HG03354 (cell line): ENCODE data around the gene CADPS2.

Experiments used
- ATAC-seq: cut with Tn5 transposase; IDR thresholded peaks from one replicate; pipeline ENCODE4 v1.9.1; 2021; ENCODE audit warnings: mild to moderate bottlenecking; ENCODE audit not compliant: unreplicated experiment, poor library complexity, severe bottlenecking

The CADPS2 gene

GRCh38 chr7:122790591-122790990, 95.7 kb downstream of the CADPS2 start:
- ATAC-seq: no peak

- ATAC-seq: no peak
These were observed 96.1 kb downstream of the CADPS2 start for GRCh38 chr7:122790132-122790531.

DNA sequence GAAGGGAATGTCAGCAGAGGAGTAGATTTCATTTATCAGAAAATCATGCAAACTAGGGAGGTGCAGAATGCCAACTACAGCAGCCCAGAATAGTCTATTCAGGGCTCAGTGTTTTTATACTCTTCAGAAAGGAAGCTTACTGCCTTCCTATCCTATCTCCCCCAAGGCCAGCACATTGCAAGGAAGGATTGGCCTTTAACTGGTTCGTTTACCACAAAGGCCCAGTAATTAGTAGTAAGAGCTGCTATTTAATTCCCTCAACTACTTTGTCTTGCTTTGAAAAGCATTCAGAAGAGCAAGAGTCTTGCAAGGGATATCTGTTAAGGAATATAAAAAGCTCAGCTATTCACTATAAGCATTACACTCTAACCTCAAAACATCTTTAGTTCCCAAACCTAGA, 97.1 kb downstream of the CADPS2 start:
- no peak for ATAC-seq

- ATAC-seq: no peak
These were observed 115.4 kb downstream of the CADPS2 start for GRCh38 chr7:122770686-122771335.

- ATAC-seq: no peak
These were observed 117.4 kb downstream of the CADPS2 start for GRCh38 chr7:122768827-122769226.

DNA sequence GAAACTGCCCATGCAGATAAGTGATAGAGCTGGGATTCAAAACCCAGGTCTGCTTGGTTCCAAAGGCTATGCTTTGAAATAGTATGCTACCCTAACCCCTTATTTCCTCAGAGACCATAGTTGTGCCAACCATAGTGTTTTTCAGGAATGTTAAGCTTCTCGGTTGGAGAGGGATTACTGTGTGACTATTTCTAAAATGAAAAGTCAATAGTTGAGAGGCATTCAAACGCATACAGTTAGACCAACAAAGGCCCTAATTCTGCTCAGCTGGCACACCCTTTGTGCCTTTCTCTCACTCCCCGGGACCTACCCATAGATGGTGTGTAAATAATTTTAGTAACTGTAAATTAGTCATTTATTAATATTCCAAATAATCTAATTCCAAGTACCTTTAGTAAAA, 118.9 kb downstream of the CADPS2 start:
- no peak for ATAC-seq

- ATAC-seq: no peak
These were observed 119.7 kb downstream of the CADPS2 start for GRCh38 chr7:122766593-122766992.

GRCh38 chr7:122764902-122765301, 121.4 kb downstream of the CADPS2 start:
- no peak for ATAC-seq

- no peak for ATAC-seq
These were observed 122.2 kb downstream of the CADPS2 start for GRCh38 chr7:122764020-122764419.

GRCh38 chr7:122762071-122762470, 124.2 kb downstream of the CADPS2 start:
- no peak for ATAC-seq

DNA sequence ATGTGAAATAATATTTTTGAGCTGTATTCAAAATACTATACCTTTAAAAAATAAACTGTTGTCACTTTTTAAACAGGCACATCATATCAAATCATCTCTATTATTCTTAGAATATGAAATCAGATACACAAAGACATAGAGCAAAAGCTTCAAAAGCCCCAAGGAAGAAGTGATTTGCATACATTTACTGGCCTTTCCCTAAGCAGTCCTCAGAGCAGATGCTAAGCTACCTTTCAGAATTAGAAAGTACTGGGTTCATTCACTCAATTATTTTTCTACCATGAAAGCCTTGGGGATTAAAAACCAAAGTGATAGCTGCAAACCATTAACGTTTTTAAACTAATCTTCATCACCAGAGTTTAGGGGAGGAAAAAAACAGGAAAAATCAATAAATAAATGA, 127.8 kb downstream of the CADPS2 start:
- no peak for ATAC-seq

GRCh38 chr7:122756860-122757259, 129.4 kb downstream of the CADPS2 start:
- no peak for ATAC-seq

DNA sequence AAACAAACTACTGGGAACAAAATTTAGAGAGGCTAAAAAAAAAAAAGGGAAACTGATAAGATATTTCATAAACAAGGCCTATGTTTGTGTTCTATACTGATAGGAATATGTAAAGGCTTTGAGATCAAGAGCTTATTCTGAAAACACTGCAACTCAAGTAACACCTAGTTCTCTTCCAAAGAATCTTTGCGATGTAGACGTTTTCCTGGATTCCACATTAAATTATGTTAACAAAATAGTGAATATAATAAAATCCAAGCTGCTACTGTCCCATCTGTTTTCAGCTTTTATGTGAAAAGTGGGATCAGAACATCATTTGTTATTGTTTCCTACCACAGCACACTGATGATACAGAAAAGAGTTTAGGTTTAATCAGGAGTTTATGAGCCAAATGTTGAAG, 130.6 kb downstream of the CADPS2 start:
- ATAC-seq: no peak

DNA sequence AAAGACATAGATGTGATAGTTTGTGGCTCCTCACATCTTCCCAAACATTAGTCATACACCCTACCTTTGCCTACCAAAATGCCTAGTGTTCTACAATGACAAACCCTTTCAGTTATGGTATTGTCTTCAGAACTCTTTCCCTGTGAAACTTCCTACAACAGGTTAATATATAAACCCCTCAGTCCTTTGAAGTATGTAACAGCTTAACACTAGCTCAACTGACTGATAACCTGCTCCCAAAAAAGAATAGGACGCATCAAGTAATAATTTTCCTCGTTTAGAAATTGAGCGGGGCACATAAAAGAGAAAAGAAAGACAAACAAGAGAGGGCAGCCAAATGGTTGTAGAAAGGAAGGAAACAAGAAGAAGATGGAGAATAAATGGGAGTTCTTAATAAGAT, 133.7 kb downstream of the CADPS2 start:
- no peak for ATAC-seq

DNA sequence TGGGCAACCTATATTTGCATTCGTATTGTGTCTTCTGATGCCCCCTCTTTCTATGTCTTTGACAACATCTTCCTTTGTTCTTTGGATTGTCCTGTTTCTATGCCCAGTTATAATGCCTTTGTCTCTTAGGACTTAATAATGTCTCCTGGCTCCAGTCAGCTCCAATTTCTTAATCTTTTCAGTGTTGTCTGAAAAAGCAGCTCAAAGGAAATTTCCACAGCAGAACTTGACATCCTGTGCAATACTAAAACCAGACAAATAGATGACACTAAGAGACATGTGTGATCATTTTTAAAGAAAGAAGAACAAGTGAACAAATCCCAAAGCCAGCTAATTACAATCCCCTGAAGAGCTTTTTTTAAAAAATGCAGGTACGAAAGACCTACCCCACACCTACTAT, 135.9 kb downstream of the CADPS2 start:
- ATAC-seq: no peak

DNA sequence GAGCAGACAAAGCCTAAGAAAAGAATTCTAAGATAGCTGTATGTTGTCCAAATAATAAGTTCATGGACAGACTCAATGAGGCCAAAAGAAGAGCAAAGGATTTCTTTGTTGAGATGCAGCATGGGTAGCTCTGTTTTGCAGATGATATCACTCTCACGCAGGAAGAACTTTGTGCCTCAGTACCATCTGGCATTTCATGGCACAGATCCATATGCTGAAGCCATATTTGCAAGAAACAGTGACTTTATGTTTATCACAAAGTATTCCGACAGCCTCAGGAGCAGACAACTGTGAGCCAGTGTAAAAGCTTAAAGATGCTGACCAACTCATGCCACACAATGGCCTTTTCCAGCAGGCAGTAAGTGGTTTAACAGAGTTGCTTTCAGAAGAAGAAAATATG, 138.1 kb downstream of the CADPS2 start:
- ATAC-seq: no peak

DNA sequence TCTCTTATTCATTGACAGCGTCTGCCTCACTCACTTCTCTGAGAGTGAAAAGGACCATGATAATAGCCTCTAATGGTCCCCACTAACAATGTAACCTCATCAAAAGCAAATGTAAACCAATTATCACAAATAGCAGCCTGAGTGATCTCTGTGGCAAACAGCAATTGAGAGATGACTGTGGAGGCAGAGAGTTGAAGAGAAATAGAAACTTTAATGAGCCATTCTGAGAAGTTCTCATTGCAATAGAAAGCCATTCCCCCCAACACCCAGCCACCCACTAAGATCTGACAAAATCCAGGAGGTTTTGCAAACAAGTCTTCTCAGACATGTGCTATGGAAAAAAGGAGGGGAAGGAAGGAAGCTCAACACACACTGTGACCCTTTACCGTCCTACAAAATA, 139.3 kb downstream of the CADPS2 start:
- no peak for ATAC-seq

- ATAC-seq: no peak
These were observed 143.0 kb downstream of the CADPS2 start for GRCh38 chr7:122743211-122743610.

DNA sequence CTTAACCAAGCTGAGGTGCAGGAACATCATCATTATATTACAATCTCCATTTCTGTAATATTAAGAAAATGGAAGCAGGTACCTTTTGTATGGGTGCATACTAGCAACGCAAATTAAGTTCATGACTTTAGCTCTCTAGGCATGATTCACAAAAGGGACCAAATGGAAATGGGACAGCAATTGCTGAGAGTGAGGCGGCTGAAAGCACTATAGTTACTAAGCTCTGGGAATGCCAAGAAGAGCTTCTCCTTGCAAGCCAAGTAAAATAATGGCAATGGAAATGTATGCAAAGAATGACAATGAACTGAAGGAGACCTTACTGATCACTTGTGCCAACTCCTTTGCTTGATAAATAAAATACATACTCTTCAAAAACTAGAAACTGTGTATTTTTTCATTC, 147.3 kb downstream of the CADPS2 start:
- no peak for ATAC-seq

DNA sequence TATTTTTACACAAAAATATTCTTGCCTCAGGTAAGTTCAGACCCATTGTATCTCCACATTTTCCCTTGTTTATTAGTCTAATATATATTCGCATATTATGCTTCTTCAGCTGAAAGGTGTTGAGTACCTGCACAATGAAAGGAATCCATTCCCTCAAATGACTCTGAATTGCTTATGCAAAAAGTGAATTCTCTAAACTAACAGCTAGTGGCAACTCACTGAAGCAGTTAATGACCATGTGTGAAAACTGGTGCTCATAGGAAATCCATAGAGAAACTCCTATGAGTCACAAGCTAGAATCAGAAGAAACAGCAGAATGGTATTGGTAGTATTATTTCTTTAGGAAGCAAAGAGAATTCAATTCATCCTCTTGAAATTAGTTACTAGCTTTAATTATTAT, 150.1 kb downstream of the CADPS2 start:
- ATAC-seq: no peak

DNA sequence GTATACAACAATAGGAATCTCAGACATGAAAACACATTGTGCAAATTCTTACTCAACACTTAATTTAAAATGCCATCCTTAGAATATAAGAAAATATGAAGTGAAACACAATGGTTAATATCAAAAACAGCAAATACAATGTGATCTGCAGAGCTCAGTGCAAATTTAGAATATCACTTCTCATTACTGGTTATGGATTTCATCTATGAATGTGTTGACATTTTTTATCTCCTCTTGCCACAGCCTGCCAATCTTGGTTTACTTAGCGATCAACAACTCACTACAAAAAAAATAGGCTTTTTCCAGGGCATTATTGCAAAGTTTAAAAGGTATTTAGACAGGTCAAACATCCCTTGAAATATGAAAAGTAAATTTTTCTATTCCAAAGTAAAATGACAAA, 158.5 kb downstream of the CADPS2 start:
- no peak for ATAC-seq

GRCh38 chr7:122727354-122727753, 158.9 kb downstream of the CADPS2 start:
- no peak for ATAC-seq
